Measurements from ENCODE around the gene ZNF536. TPM values are rescaled to one million over a fixed set of nuclear protein-coding genes. Genes with fewer than 3 reads are reported as not detected.

ZNF536 gene
- total RNA-seq, 2 experiments from 2014 or later: not detected

GRCh38 chr19:30504272-30504671 lies 132.1 kb downstream of the ZNF536 start:
- Mint-ChIP-seq H3K36me3 (ENCODE audit: low read depth) (no peaks in the 10 kb centered on the region), H3K9me3 (ENCODE audit: insufficient read depth) (no peaks in the 10 kb centered on the region), H3K27me3 (ENCODE audit: low read depth) (no peaks in the 10 kb centered on the region), H3K4me1 (ENCODE audit: low read depth) (no peaks in the 10 kb centered on the region), H3K27ac (no peak overlapping the region), H3K4me3 (no peak overlapping the region)
- ChIA-PET CTCF (no interaction called here), POLR2A (no interaction called here)
- DNase-seq (no peak), ATAC-seq (no peak)

- H3K9me3 Mint-ChIP-seq (ENCODE audit: insufficient read depth): no peaks in the 10 kb centered on the region
- no peaks in the 10 kb centered on the region for H3K4me1 Mint-ChIP-seq (ENCODE audit: low read depth)
- ChIA-PET CTCF (no interaction called here), POLR2A (no interaction called here)
- no peaks in the 10 kb centered on the region for H3K27me3 Mint-ChIP-seq (ENCODE audit: low read depth)
- no peak for DNase-seq
- H3K36me3 Mint-ChIP-seq (ENCODE audit: low read depth): no peaks in the 10 kb centered on the region
- no peak overlapping the region for H3K27ac Mint-ChIP-seq
- ATAC-seq: no peak
- H3K4me3 Mint-ChIP-seq: no peak overlapping the region
Observed at GRCh38 chr19:30512176-30513081, 140.2 kb downstream of the ZNF536 start.

GRCh38 chr19:30513082-30513411 lies 140.9 kb downstream of the ZNF536 start:
- no peak overlapping the region for H3K27ac Mint-ChIP-seq
- ATAC-seq (no peak), DNase-seq (no peak)
- H3K4me3 Mint-ChIP-seq: no peak overlapping the region
- H3K9me3 Mint-ChIP-seq (ENCODE audit: insufficient read depth): no peaks in the 10 kb centered on the region
- ChIA-PET CTCF (no interaction called here), POLR2A (no interaction called here)
- H3K27me3 Mint-ChIP-seq (ENCODE audit: low read depth): no peaks in the 10 kb centered on the region
- no peaks in the 10 kb centered on the region for H3K36me3 Mint-ChIP-seq (ENCODE audit: low read depth)
- H3K4me1 Mint-ChIP-seq (ENCODE audit: low read depth): no peaks in the 10 kb centered on the region

GRCh38 chr19:30516111-30516510 lies 143.9 kb downstream of the ZNF536 start:
- no peak for ATAC-seq
- Mint-ChIP-seq H3K36me3 (ENCODE audit: low read depth) (no peaks in the 10 kb centered on the region), H3K9me3 (ENCODE audit: insufficient read depth) (no peaks in the 10 kb centered on the region), H3K4me3 (no peak overlapping the region), H3K4me1 (ENCODE audit: low read depth) (no peaks in the 10 kb centered on the region), H3K27me3 (ENCODE audit: low read depth) (no peaks in the 10 kb centered on the region), H3K27ac (no peak overlapping the region)
- DNase-seq: no peak
- CTCF ChIA-PET: no interaction called here
- POLR2A ChIA-PET: no interaction called here

DNA sequence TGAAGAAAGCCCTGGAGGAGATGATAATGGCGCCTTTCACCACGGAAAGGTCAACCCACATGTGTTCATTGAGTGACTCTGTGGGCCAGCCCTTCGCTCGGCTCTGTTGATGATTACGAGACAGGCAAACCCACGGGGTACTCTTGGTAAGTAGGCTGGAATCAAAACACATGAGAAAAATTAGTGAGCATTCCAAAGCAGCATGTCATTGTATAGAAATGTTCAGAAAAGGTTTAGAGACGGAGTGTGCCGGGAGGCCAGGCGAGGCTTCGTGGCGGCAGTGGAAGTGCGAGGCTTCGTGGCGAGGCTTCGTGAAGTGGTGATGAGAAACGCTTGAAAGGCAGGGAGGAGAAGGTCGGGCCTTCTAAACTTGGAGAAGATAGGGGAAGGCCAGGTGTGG lies 144.3 kb downstream of the ZNF536 start:
- no peaks in the 10 kb centered on the region for H3K9me3 Mint-ChIP-seq (ENCODE audit: insufficient read depth)
- no peak for ATAC-seq
- H3K27me3 Mint-ChIP-seq (ENCODE audit: low read depth): no peaks in the 10 kb centered on the region
- DNase-seq: no peak
- no peak overlapping the region for H3K27ac Mint-ChIP-seq
- ChIA-PET CTCF (no interaction called here), POLR2A (no interaction called here)
- no peaks in the 10 kb centered on the region for H3K36me3 Mint-ChIP-seq (ENCODE audit: low read depth)
- H3K4me3 Mint-ChIP-seq: no peak overlapping the region
- H3K4me1 Mint-ChIP-seq (ENCODE audit: low read depth): no peaks in the 10 kb centered on the region

- Mint-ChIP-seq H3K36me3 (ENCODE audit: low read depth) (no peaks in the 10 kb centered on the region), H3K27ac (no peak overlapping the region), H3K4me1 (ENCODE audit: low read depth) (no peaks in the 10 kb centered on the region), H3K27me3 (ENCODE audit: low read depth) (no peaks in the 10 kb centered on the region), H3K4me3 (no peak overlapping the region), H3K9me3 (ENCODE audit: insufficient read depth) (no peaks in the 10 kb centered on the region)
- ChIA-PET CTCF (no interaction called here), POLR2A (no interaction called here)
- no peak for DNase-seq
- ATAC-seq: no peak
Observed at GRCh38 chr19:30518965-30519606, 146.9 kb downstream of the ZNF536 start.

- no peaks in the 10 kb centered on the region for H3K36me3 Mint-ChIP-seq (ENCODE audit: low read depth)
- ChIA-PET CTCF (no interaction called here), POLR2A (no interaction called here)
- H3K27ac Mint-ChIP-seq: no peak overlapping the region
- no peak overlapping the region for H3K4me3 Mint-ChIP-seq
- H3K4me1 Mint-ChIP-seq (ENCODE audit: low read depth): no peaks in the 10 kb centered on the region
- DNase-seq (no peak), ATAC-seq (no peak)
- H3K27me3 Mint-ChIP-seq (ENCODE audit: low read depth): no peaks in the 10 kb centered on the region
- no peaks in the 10 kb centered on the region for H3K9me3 Mint-ChIP-seq (ENCODE audit: insufficient read depth)
Observed at GRCh38 chr19:30519607-30520205, 147.5 kb downstream of the ZNF536 start.

DNA sequence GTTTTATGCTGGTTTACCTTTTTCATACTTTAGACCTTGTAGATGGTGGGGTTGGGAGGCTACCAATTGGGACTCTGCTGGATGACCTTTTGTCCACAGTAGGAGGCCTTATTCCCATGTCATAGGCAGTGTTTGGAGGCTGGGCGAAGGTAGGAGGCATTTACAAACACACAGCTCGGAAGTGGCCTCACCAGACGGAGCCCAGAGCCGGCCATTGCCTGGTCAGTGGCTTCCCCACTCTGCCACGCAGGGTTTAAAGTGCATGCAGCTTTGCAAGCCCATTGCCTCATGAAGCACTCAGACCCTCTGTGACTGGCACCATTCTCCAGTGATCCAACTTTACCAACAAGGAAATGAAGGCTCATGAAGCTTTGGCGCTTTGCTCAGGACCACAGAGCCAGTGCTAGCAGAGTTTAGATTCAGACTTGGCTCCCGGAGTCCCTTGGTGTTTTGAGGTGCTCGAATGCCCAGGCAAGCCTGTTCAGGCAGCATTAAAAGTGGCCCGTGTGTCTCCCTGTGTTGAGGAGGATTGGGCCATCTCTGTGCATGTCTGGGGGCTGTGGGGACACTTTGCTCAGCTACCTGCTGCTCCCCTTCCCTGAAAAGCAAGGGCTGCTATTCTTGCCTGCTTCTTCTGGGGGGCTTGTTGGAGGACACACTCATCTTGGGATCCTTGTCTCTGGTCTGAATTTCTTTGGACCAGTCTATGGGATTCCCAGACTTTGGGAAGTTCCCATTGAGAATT lies 148.7 kb downstream of the ZNF536 start:
- no peaks in the 10 kb centered on the region for H3K4me1 Mint-ChIP-seq (ENCODE audit: low read depth)
- H3K27ac Mint-ChIP-seq: no peak overlapping the region
- no peaks in the 10 kb centered on the region for H3K36me3 Mint-ChIP-seq (ENCODE audit: low read depth)
- no peaks in the 10 kb centered on the region for H3K27me3 Mint-ChIP-seq (ENCODE audit: low read depth)
- H3K4me3 Mint-ChIP-seq: no peak overlapping the region
- ChIA-PET POLR2A (no interaction called here), CTCF (no interaction called here)
- DNase-seq (no peak), ATAC-seq (no peak)
- no peaks in the 10 kb centered on the region for H3K9me3 Mint-ChIP-seq (ENCODE audit: insufficient read depth)

- no peaks in the 10 kb centered on the region for H3K9me3 Mint-ChIP-seq (ENCODE audit: insufficient read depth)
- no peaks in the 10 kb centered on the region for H3K4me1 Mint-ChIP-seq (ENCODE audit: low read depth)
- ChIA-PET POLR2A (no interaction called here), CTCF (no interaction called here)
- H3K4me3 Mint-ChIP-seq: no peak overlapping the region
- H3K27me3 Mint-ChIP-seq (ENCODE audit: low read depth): no peaks in the 10 kb centered on the region
- no peak overlapping the region for H3K27ac Mint-ChIP-seq
- no peaks in the 10 kb centered on the region for H3K36me3 Mint-ChIP-seq (ENCODE audit: low read depth)
- ATAC-seq (no peak), DNase-seq (no peak)
Observed at GRCh38 chr19:30521937-30522336, 149.8 kb downstream of the ZNF536 start.

DNA sequence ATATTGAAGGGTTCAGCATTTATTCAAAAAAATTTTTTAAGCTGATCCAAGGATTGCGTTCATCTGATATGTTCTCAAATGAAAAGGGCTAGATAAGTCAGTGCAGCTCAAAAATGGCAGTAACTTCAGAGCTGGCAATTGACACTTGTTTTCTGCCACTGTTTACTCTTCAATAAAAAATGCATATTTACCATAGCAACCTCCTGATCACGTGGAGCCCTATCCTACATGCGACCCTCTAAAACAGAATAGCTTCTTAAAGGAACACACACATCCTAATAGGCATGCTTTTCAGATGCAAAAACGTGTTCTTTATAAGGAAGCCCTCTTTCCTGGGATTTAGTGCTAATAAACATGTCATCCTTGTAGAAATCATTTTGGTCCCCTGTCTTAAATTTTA lies 150.2 kb downstream of the ZNF536 start:
- no peaks in the 10 kb centered on the region for H3K27me3 Mint-ChIP-seq (ENCODE audit: low read depth)
- DNase-seq (no peak), ATAC-seq (no peak)
- H3K27ac Mint-ChIP-seq: no peak overlapping the region
- no peaks in the 10 kb centered on the region for H3K9me3 Mint-ChIP-seq (ENCODE audit: insufficient read depth)
- H3K4me1 Mint-ChIP-seq (ENCODE audit: low read depth): no peaks in the 10 kb centered on the region
- CTCF ChIA-PET: no interaction called here
- POLR2A ChIA-PET: no interaction called here
- no peak overlapping the region for H3K4me3 Mint-ChIP-seq
- no peaks in the 10 kb centered on the region for H3K36me3 Mint-ChIP-seq (ENCODE audit: low read depth)

- Mint-ChIP-seq H3K4me3 (no peak overlapping the region), H3K27me3 (ENCODE audit: low read depth) (no peaks in the 10 kb centered on the region), H3K9me3 (ENCODE audit: insufficient read depth) (no peaks in the 10 kb centered on the region), H3K36me3 (ENCODE audit: low read depth) (no peaks in the 10 kb centered on the region), H3K4me1 (ENCODE audit: low read depth) (no peaks in the 10 kb centered on the region), H3K27ac (no peak overlapping the region)
- no peak for ATAC-seq
- no peak for DNase-seq
- CTCF ChIA-PET: no interaction called here
- POLR2A ChIA-PET: no interaction called here
Observed at GRCh38 chr19:30523791-30524190, 151.6 kb downstream of the ZNF536 start.

DNA sequence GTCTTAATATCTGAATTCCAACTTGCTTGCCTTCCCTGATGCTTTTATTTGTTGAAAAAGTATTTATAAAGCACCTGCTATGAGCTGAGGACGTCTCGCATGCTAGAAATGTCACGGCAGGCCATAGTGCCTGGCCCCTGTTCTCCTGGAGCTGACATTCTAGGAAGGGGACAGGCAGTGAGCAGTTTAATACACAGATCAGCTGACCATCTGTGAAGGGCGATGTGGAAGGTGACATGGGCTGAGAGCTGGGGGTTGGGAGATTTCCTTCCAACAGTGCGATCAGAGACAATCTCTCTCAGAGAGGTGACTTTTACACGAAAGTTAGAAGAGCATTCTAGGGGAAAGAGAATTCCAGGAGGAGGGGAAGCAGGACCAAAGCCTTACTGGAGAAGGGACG lies 153.2 kb downstream of the ZNF536 start:
- no peaks in the 10 kb centered on the region for H3K27me3 Mint-ChIP-seq (ENCODE audit: low read depth)
- CTCF ChIA-PET: no interaction called here
- POLR2A ChIA-PET: no interaction called here
- no peak overlapping the region for H3K27ac Mint-ChIP-seq
- H3K4me3 Mint-ChIP-seq: no peak overlapping the region
- H3K36me3 Mint-ChIP-seq (ENCODE audit: low read depth): no peaks in the 10 kb centered on the region
- H3K9me3 Mint-ChIP-seq (ENCODE audit: insufficient read depth): no peaks in the 10 kb centered on the region
- no peaks in the 10 kb centered on the region for H3K4me1 Mint-ChIP-seq (ENCODE audit: low read depth)
- no peak for DNase-seq
- no peak for ATAC-seq
